Endodermal cell (in vitro differentiated cells): Measurements from ENCODE around the gene EML4. TPM values are rescaled to one million over a fixed set of nuclear protein-coding genes. Genes with fewer than 3 reads are reported as not detected.

Source experiments
- DNase-seq: peaks from one replicate; pipeline ENCODE4 v3.0.0-alpha.2; 2017
- H3K27ac ChIP-seq: 2 replicates; pipeline ENCODE4 v1.5.1; 2013; ENCODE audit warnings: mild to moderate bottlenecking, low read depth, low read length, moderate library complexity
- H3K27me3 ChIP-seq: 2 replicates; pipeline ENCODE4 v1.6.1; 2013; ENCODE audit warnings: mild to moderate bottlenecking, low read length, moderate library complexity; ENCODE audit not compliant: insufficient read depth, control insufficient read depth, poor library complexity, severe bottlenecking
- H3K36me3 ChIP-seq: 2 replicates; pipeline ENCODE4 v1.7.0; 2013; ENCODE audit warnings: mild to moderate bottlenecking, low read length, moderate library complexity; ENCODE audit not compliant: control insufficient read depth, insufficient read depth
- H3K4me1 ChIP-seq: one replicate; pipeline ENCODE4 v1.7.0; 2013; ENCODE audit warnings: low read length; ENCODE audit not compliant: control insufficient read depth, insufficient read depth
- H3K4me3 ChIP-seq: 2 replicates; pipeline ENCODE4 v1.5.1; 2013; ENCODE audit warnings: mild to moderate bottlenecking, low read length, moderate library complexity
- H3K9ac ChIP-seq: 2 replicates; pipeline ENCODE4 v1.6.1; 2013; ENCODE audit warnings: mild to moderate bottlenecking, low read length, moderate library complexity; ENCODE audit not compliant: poor library complexity, severe bottlenecking; ENCODE audit errors: extremely low read depth
- H3K9me3 ChIP-seq: 2 replicates; pipeline ENCODE4 v1.6.1; 2013; ENCODE audit warnings: mild to moderate bottlenecking, low read length, moderate library complexity; ENCODE audit not compliant: control insufficient read depth
- H3K27ac Mint-ChIP-seq: 2 replicates; pipeline ENCODE4 v1.8.0; 2020; ENCODE audit warnings: mixed read lengths
- H3K27me3 Mint-ChIP-seq: 2 replicates; pipeline ENCODE4 v1.8.0; 2021; ENCODE audit warnings: mild to moderate bottlenecking, mixed read lengths; ENCODE audit not compliant: insufficient read depth
- H3K36me3 Mint-ChIP-seq: 2 replicates; pipeline ENCODE4 v1.8.0; 2020; ENCODE audit warnings: low read depth, mixed read lengths
- H3K4me1 Mint-ChIP-seq: 2 replicates; pipeline ENCODE4 v1.8.0; 2020; ENCODE audit warnings: mixed read lengths
- H3K4me3 Mint-ChIP-seq: 2 replicates; pipeline ENCODE4 v1.8.0; 2020; ENCODE audit warnings: mild to moderate bottlenecking, moderate library complexity, mixed read lengths
- H3K9me3 Mint-ChIP-seq: 2 replicates; pipeline ENCODE4 v1.8.0; 2020; ENCODE audit warnings: mild to moderate bottlenecking, mixed read lengths
- CTCF ChIP-seq: fragments of 200-600 bp; sonication (generic); conservative IDR thresholded peaks from 2 replicates; pipeline ENCODE4 v1.5.0; 2021; ENCODE audit warnings: antibody characterized with exemption, mild to moderate bottlenecking
- WGBS, 2 experiments: methylation state at CpG; one replicate each; pipeline versions ENCODE4 v1.1.5 to v1.1.7; 2013; ENCODE audit warnings: missing lambda C conversion rate in 2 of 2, mixed read lengths in 1 of 2; ENCODE audit not compliant: insufficient coverage in 1 of 2, insufficient read length in 1 of 2; 5-methylcytosine and 5-hydroxymethylcytosine counted together
- total RNA-seq, 2 donors: library from RNA; stranded (reverse); fragmentation: NEBNext Ultra II Directional in 1 of 2; extraction: Animal tissue kit (Norgen Biotek cat#: 25700) in 1 of 2; gene quantifications; 2 replicates in 1 of 2; 3 replicates in 1 of 2; pipeline ENCODE4 v1.2.1, GENCODE V29; 2021

The EML4 gene
- total RNA-seq, 2 donors from 2014 or later = 84.6 to 90.9 TPM

DNA sequence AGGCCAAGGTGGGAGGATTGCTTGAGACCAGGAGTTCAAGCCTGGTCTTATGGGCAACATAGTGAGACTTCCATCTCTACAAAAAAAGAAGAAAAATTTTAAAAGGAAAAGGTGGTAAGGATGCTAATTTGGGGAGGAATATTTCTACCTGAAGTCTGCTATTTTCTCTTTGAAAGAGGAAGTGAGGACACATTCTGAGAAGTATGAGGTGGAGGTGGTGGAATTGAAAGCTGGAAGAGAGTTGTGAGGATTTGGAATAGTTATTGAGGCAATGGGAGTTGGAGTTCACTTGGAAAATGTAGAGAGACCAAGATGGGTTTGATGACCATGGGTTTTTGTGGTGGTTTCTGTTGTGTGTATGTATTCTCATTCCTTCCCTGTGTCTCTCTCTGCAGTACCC is 29.3 kb downstream of the EML4 start:
- H3K27ac ChIP-seq = no peak overlapping the region
- peaks cover 10% of the 10 kb centered on the region for H3K4me1 ChIP-seq
- Mint-ChIP-seq H3K4me1 (peaks cover 35% of the 10 kb centered on the region), H3K36me3 (peaks cover 15% of the 10 kb centered on the region), H3K27me3 (no peaks in the 10 kb centered on the region), H3K9me3 (peaks cover 2% of the 10 kb centered on the region), H3K27ac (peak overlapping the region; percentile 8), H3K4me3 (no peak overlapping the region)
- no peak for DNase-seq
- H3K27me3 ChIP-seq = no peaks in the 10 kb centered on the region
- TF ChIP-seq CTCF = no peak
- H3K9me3 ChIP-seq = peaks cover 14% of the 10 kb centered on the region
- H3K9ac ChIP-seq = no peak overlapping the region
- peak overlapping the region; percentile 55 for H3K4me3 ChIP-seq
- peaks cover 6% of the 10 kb centered on the region for H3K36me3 ChIP-seq

- H3K27ac ChIP-seq = no peak overlapping the region
- H3K9me3 Mint-ChIP-seq = peaks cover 2% of the 10 kb centered on the region
- no peak for DNase-seq
- no peaks in the 10 kb centered on the region for H3K27me3 Mint-ChIP-seq
- 99 to 100% methylated on average over 2 of the region's 2 CpGs for WGBS, 2 experiments
- no peak overlapping the region for H3K9ac ChIP-seq
- peaks cover 10% of the 10 kb centered on the region for H3K4me1 ChIP-seq
- no peak overlapping the region for H3K4me3 Mint-ChIP-seq
- H3K27me3 ChIP-seq = no peaks in the 10 kb centered on the region
- peaks cover 14% of the 10 kb centered on the region for H3K9me3 ChIP-seq
- H3K27ac Mint-ChIP-seq = peak overlapping the region; percentile 5
- peak overlapping the region; percentile 55 for H3K4me3 ChIP-seq
- H3K4me1 Mint-ChIP-seq = peaks cover 32% of the 10 kb centered on the region
- peaks cover 15% of the 10 kb centered on the region for H3K36me3 Mint-ChIP-seq
- no peak for TF ChIP-seq CTCF
- peaks cover 6% of the 10 kb centered on the region for H3K36me3 ChIP-seq
Measured at GRCh38 chr2:42199002-42199401, 29.8 kb downstream of the EML4 start.

DNA sequence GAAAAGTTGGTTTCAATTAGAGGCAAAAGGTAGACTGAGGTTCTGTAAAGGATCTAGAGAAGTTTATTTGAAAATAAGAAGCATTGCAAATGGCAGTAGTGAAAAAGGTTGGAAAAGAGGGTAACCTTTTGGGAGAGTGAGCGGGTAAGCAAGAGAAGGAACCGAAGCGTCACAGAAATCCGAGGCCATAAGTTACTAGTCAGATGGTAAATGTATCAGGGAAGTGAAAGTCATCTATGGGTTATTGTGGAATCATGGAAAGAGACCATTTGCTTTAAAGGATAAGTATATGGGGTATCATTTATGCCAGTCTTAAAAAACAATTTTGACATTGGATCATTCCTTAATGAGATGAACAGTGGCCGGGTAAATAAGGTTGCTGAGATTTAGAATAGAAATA is 30.5 kb downstream of the EML4 start:
- H3K27me3 ChIP-seq = no peaks in the 10 kb centered on the region
- Mint-ChIP-seq H3K4me1 (peaks cover 30% of the 10 kb centered on the region), H3K27ac (no peak overlapping the region), H3K27me3 (no peaks in the 10 kb centered on the region), H3K4me3 (no peak overlapping the region), H3K9me3 (peaks cover 2% of the 10 kb centered on the region), H3K36me3 (peaks cover 15% of the 10 kb centered on the region)
- no peak overlapping the region for H3K27ac ChIP-seq
- H3K9ac ChIP-seq = no peak overlapping the region
- H3K4me3 ChIP-seq = peak overlapping the region; percentile 55
- peaks cover 6% of the 10 kb centered on the region for H3K36me3 ChIP-seq
- H3K4me1 ChIP-seq = peaks cover 10% of the 10 kb centered on the region
- peaks cover 14% of the 10 kb centered on the region for H3K9me3 ChIP-seq
- TF ChIP-seq CTCF = no peak
- 95 to 97% methylated on average over 5 of the region's 5 CpGs for WGBS, 2 experiments
- no peak for DNase-seq
